Transverse colon (tissue), 4 donors: ENCODE results near the gene RMI2. TPM values are rescaled to one million over a fixed set of nuclear protein-coding genes. Genes with fewer than 3 reads are reported as not detected.

Experiments
- DNase-seq: peaks from one replicate; pipeline ENCODE4 v3.0.0-alpha.2; 2019
- H3K27ac ChIP-seq, 4 donors: fragments of 200-600 bp; sonication (generic); 2 replicates each; pipeline ENCODE4 v1.5.1; 2016 to 2018; ENCODE audit warnings: inconsistent platforms in 4 of 4
- H3K27me3 ChIP-seq: fragments of 200-600 bp; sonication (generic); 2 replicates; pipeline ENCODE4 v1.5.1; 2017; ENCODE audit warnings: inconsistent platforms
- H3K36me3 ChIP-seq, 4 donors: fragments of 200-600 bp; sonication (generic); 2 replicates each; pipeline ENCODE4 v1.5.1; 2017 to 2019; ENCODE audit warnings: inconsistent platforms in 4 of 4
- H3K4me1 ChIP-seq, 4 donors: fragments of 200-600 bp; sonication (generic); 2 replicates each; pipeline ENCODE4 v1.5.1; 2017 to 2020; ENCODE audit warnings: inconsistent platforms in 4 of 4
- H3K4me3 ChIP-seq, 4 donors: fragments of 200-600 bp; sonication (generic); 1 replicate in 1 of 4; 2 replicates in 3 of 4; pipeline versions ENCODE4 v1.5.1 to v1.6.1; 2017 to 2019; ENCODE audit warnings: inconsistent platforms in 4 of 4
- H3K9me3 ChIP-seq, 2 donors: fragments of 200-600 bp; sonication (generic); 2 replicates each; pipeline ENCODE4 v1.5.1; 2017 to 2019; ENCODE audit warnings: inconsistent platforms in 2 of 2
- EP300 ChIP-seq: sonication (generic); formaldehyde crosslinking; IDR thresholded peaks from one replicate; pipeline ENCODE4 v1.6.1; 2017; ENCODE audit warnings: antibody characterized with exemption, low read depth
- POLR2A ChIP-seq: fragments of 450-650 bp; IDR thresholded peaks from one replicate; pipeline ENCODE4 v1.6.1; 2016; ENCODE audit warnings: antibody characterized with exemption, mild to moderate bottlenecking, moderate library complexity
- POLR2AphosphoS5 ChIP-seq, 3 donors: sonication (generic); formaldehyde crosslinking; IDR thresholded peaks; one replicate each; pipeline ENCODE4 v1.6.1; 2016; ENCODE audit warnings: antibody characterized with exemption in 3 of 3
- WGBS, 2 donors: methylation state at CpG; one replicate each; pipeline ENCODE4 v1.1.5; 2018; ENCODE audit warnings: low coverage in 1 of 2; 5-methylcytosine and 5-hydroxymethylcytosine counted together
- in situ Hi-C, 4 donors: fragments of 200-750 bp; cut with MboI; loops; one replicate each; pipeline versions ENCODE4 v1.15.0 to v1.15.1; 2017; ENCODE audit warnings: low sequenced_read_pairs in 3 of 4, low pct_ligation_motif_present in 1 of 4, low pct_unique_long_range_greater_than_20kb in 1 of 4
- intact Hi-C: fragments of 100-400 bp; cut with DNase I; formaldehyde crosslinking; loops from one replicate; pipeline ENCODE4 v1.15.1; 2023; ENCODE audit warnings: low total_unique reads
- total RNA-seq, 4 donors: library from RNA; depleted of rRNA; stranded (reverse); fragments of >200 nt; gene quantifications; one replicate each; pipeline ENCODE4 v1.1.0, GENCODE V29; 2016
- TF ChIP-seq, protein P1 (sequence below), 5 experiments: fragments of 200-600 bp in 3 of 5; fragments of 450-650 bp in 2 of 5; sonication (generic) in 3 of 5; IDR thresholded peaks; 1 replicate in 2 of 5; 2 replicates in 3 of 5; pipeline ENCODE4 v1.5.1; 2016 to 2017; ENCODE audit warnings: antibody characterized with exemption in 5 of 5, inconsistent platforms in 3 of 5, mild to moderate bottlenecking in 2 of 5, moderate library complexity in 1 of 5

Gene RMI2
- total RNA-seq, 4 donors from 2014 or later: 2.3 to 2.9 TPM; not detected in 2

DNA sequence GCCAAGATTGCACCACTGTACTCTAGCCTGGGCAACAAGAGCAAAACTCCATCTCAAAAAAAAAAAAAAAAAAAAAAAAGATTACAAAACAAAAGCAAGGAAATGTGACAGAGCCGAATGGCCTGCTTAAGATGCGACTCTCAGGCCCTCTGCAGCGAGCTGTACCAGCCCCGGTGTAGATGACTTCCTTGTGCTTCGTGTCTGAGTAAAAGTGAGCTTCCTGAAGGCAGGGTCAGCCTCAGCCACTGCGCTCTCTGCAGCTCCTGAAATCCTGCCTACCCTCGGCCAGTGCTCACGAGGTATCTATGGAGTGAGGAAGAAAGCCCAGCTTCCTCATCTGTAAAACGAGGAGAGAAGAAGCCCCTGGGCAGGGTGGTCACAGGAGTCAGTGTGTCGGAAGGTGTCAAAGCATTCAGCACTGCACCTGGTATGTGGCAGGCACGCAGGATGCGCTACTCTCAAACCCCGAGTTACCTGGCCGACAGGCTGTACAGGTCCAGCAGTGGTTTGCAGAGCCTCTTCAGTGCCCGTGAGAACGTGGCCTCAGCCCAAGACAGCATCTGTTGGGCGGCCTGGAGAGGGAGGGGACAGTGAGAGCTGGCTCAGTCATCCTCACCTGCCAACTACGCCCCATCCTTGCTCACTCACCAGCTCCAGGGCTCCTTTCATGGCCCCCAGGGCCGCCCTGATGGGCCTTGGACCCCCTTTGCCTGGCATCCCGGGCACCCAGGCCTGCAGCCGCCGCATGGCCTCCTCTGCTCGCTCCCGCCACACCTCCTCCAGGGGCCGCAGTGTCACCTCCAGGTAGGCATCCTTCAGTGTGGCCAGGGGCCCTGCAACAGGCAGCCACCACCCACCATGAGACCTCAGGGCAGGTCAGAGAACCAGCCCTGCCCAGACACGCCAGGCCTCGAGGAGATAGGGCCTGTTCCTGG is 44.6 kb downstream of the RMI2 start:
- intact Hi-C loops: loop anchor here (10.0 kb wide), 1 partner anchor 575 kb away; the partner anchor contains the start of gene TNFRSF17
- WGBS, 2 donors: 80 to 92% methylated on average over 5 to 27 of the region's 27 CpGs

DNA sequence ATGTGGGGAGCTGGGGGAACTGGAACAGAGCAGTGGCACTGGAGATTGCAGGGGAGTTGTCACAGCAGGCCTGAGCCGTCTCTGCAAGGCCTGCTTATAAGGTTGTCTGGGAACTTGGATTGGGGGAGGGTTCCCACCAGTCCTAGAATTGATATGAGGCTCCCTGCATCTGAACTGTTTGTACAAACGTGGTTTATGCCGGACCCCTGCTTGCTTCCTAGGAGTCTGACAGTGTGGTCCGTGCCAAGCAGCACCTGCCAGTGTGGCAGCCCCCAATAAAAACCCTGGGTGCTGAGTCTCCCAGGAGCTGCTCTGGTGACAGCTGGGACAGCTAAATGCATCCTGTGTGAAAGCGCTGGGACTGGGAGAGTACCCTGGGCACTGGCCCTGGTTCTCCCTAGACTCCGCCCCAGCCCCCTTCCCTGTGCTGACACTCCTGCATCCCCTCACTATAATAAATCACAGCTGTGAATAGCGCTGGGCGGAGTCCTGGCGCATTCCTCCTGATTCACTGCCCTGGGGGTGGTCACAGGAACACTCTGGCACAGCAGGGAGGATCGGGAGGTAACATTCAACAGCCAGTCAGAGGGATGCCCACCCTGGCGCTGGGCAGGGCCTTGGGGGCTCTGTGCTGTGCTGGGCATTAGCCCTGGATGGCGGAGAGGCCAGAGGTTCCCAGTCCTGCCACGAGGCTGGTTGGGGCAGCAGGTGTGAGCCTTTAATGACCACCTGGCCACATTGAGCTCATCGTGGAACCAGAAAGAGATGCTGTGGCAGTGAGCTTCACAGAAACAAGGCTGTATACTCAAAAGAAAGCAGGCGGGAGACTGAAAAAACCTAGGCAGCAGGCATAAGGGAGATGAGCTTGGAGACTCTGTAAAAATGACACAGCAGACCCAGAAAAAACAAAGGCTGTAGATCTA is 45.6 kb downstream of the RMI2 start:
- Histone ChIP-seq H3K9me3 (no peaks in the 10 kb centered on the region), H3K36me3 (no peaks in the 10 kb centered on the region), H3K27ac (no peak overlapping the region), H3K4me3 (no peak overlapping the region), H3K4me1 (no peaks in the 10 kb centered on the region), H3K27me3 (peaks cover 3% of the 10 kb centered on the region)
- 65 to 80% methylated on average over 2 to 15 of the region's 15 CpGs for WGBS, 2 donors
- no peak for TF ChIP-seq POLR2A
- TF ChIP-seq EP300: no peak
- no peak for TF ChIP-seq POLR2AphosphoS5 (IDR thresholded peaks at IDR 0.05)
- TF ChIP-seq, protein P1, sequence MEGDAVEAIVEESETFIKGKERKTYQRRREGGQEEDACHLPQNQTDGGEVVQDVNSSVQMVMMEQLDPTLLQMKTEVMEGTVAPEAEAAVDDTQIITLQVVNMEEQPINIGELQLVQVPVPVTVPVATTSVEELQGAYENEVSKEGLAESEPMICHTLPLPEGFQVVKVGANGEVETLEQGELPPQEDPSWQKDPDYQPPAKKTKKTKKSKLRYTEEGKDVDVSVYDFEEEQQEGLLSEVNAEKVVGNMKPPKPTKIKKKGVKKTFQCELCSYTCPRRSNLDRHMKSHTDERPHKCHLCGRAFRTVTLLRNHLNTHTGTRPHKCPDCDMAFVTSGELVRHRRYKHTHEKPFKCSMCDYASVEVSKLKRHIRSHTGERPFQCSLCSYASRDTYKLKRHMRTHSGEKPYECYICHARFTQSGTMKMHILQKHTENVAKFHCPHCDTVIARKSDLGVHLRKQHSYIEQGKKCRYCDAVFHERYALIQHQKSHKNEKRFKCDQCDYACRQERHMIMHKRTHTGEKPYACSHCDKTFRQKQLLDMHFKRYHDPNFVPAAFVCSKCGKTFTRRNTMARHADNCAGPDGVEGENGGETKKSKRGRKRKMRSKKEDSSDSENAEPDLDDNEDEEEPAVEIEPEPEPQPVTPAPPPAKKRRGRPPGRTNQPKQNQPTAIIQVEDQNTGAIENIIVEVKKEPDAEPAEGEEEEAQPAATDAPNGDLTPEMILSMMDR (IDR thresholded peaks at IDR 0.05): no peak
- no peak for DNase-seq
- intact Hi-C loops (loop anchor here (10.0 kb wide), 1 partner anchor 574 kb away; the partner anchor contains the start of gene TNFRSF17), in situ Hi-C loops (loop anchor here in 3 of 4 donors (10.0 to 25.0 kb wide), 4 partner anchors 134 to 671 kb away; a partner anchor contains a TSS)

More for the DNA sequence above, 44.6 kb downstream of the RMI2 start:
- in situ Hi-C loops: loop anchor here in 3 of 4 donors (10.0 to 25.0 kb wide), 4 partner anchors 135 to 672 kb away; a partner anchor contains a TSS
- no peak overlapping the region for H3K4me3 ChIP-seq
- no peaks in the 10 kb centered on the region for H3K4me1 ChIP-seq
- H3K9me3 ChIP-seq: no peaks in the 10 kb centered on the region
- H3K36me3 ChIP-seq: no peaks in the 10 kb centered on the region
- DNase-seq: no peak
- peaks cover 3% of the 10 kb centered on the region for H3K27me3 ChIP-seq
- TF ChIP-seq, protein P1 (IDR thresholded peaks at IDR 0.05): no peak
- TF ChIP-seq EP300 (no peak), POLR2AphosphoS5 (IDR thresholded peaks at IDR 0.05) (no peak), POLR2A (no peak)
- H3K27ac ChIP-seq: no peak overlapping the region

DNA sequence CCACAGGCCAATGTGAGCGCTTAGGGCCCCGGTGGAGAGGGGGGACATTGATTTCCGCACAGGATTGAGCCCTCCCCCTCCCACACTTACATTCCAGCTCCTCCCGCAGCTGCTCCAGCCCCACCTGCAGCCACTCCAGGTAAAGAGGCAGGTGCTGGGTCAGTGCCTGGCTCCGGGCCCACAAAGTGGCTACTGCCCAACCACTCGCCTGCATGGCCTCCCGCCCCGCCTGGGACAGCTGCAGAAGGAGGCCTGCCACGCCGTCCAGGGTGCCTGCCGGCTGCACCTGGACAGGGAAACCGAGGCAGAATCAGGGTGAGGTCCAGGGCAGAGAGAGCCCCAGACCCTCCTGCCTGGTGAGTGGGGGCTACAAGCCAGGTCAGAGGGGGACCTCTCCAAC is 46.3 kb downstream of the RMI2 start:
- H3K27me3 ChIP-seq: peaks cover 3% of the 10 kb centered on the region
- no peaks in the 10 kb centered on the region for H3K36me3 ChIP-seq
- 53% methylated on average over 12 of the region's 12 CpGs; no CpG with 5 or more reads in 1 of the 2 donors for WGBS, 2 donors
- peak; percentile 32 for DNase-seq
- H3K4me1 ChIP-seq: no peaks in the 10 kb centered on the region
- intact Hi-C loops (loop anchor here (10.0 kb wide), 1 partner anchor 573 kb away; the partner anchor contains the start of gene TNFRSF17), in situ Hi-C loops (loop anchor here in 3 of 4 donors (10.0 to 25.0 kb wide), 4 partner anchors 133 to 671 kb away; a partner anchor contains a TSS)
- H3K4me3 ChIP-seq: no peak overlapping the region
- no peaks in the 10 kb centered on the region for H3K9me3 ChIP-seq
- TF ChIP-seq POLR2AphosphoS5 (IDR thresholded peaks at IDR 0.05) (no peak), EP300 (no peak), POLR2A (no peak)
- TF ChIP-seq, protein P1 (IDR thresholded peaks at IDR 0.05): no peak
- no peak overlapping the region for H3K27ac ChIP-seq
